GM12878 (cell line): Measurements from ENCODE around the gene TNNT2. TPM values are rescaled to one million over a fixed set of nuclear protein-coding genes. Genes with fewer than 3 reads are reported as not detected.

Experiments
- ATAC-seq: fragments of 200-7000 bp; cut with Tn5 transposase; 3 replicates; pipeline ENCODE4 v1.9.1; 2020; ENCODE audit warnings: mild to moderate bottlenecking, moderate library complexity
- BruUV-seq: library from RNA; stranded (reverse); fragments of 400-500 nt; replicated peaks from 2 replicates; lab custom pipeline; 2021; lab: Mats Ljungman, UMichigan
- CTCF ChIA-PET: fragments of 300-600 bp; sonication (Branson Sonifier 250); formaldehyde crosslinking; extraction: SDS; loops from one replicate; lab custom pipeline; 2021; ENCODE audit warnings: inconsistent platforms; lab: Yijun Ruan, JAX
- POLR2A ChIA-PET: fragments of 350-600 bp; formaldehyde crosslinking; extraction: SDS; loops from one replicate; lab custom pipeline; 2021; ENCODE audit warnings: inconsistent platforms; lab: Charles Lee
- RAD21 ChIA-PET: fragments of 300-600 bp; sonication (Branson Sonifier 250); formaldehyde crosslinking; loops from one replicate; lab custom pipeline; 2023; ENCODE audit warnings: antibody characterized with exemption; ENCODE audit not compliant: unreplicated experiment; lab: Charles Lee
- SMC1A ChIA-PET: fragments of 300-600 bp; sonication (Branson Sonifier 250); formaldehyde crosslinking; loops from one replicate; lab custom pipeline; 2023; ENCODE audit not compliant: unreplicated experiment, uncharacterized antibody; lab: Charles Lee
- DNase-seq: peaks from one replicate; pipeline ENCODE4 v3.0.0-alpha.2; 2011; ENCODE audit warnings: low read depth, low spot score
- FAIRE-seq: peaks from 3 replicates; lab custom pipeline; 2011; peaks lifted over from hg19 to GRCh38; lab: Jason Lieb, UNC
- H2AFZ ChIP-seq: 2 replicates; pipeline ENCODE4 v1.6.0; 2011; ENCODE audit warnings: low read depth, low read length, control low read depth; ENCODE audit not compliant: control insufficient read depth
- H3K27ac ChIP-seq: 2 replicates; pipeline ENCODE4 v1.5.1; 2011; ENCODE audit warnings: control low read depth; ENCODE audit not compliant: control insufficient read depth, insufficient read depth
- H3K27me3 ChIP-seq, 2 experiments: replicated peaks in 1 of 2; 2 replicates each; pipeline versions ENCODE4 v1.6.0 to v1.6.1; 2011; ENCODE audit warnings: low read length in 1 of 2; ENCODE audit not compliant: control insufficient read depth in 2 of 2, insufficient read depth in 2 of 2
- H3K36me3 ChIP-seq, 2 experiments: 2 replicates each; pipeline ENCODE4 v1.5.1; 2011; ENCODE audit warnings: low read length in 1 of 2; ENCODE audit not compliant: control insufficient read depth in 2 of 2, insufficient read depth in 2 of 2
- H3K4me1 ChIP-seq: 2 replicates; pipeline ENCODE4 v1.6.1; 2011; ENCODE audit warnings: mild to moderate bottlenecking, low read length, moderate library complexity, mixed read lengths; ENCODE audit not compliant: control insufficient read depth, insufficient read depth
- H3K4me2 ChIP-seq: 2 replicates; pipeline ENCODE4 v1.6.0; 2011; ENCODE audit warnings: control low read depth; ENCODE audit not compliant: control insufficient read depth, insufficient read depth
- H3K4me3 ChIP-seq: fragments of 200-600 bp; sonication (generic); 2 replicates; pipeline ENCODE4 v1.5.1; 2016
- H3K79me2 ChIP-seq: 2 replicates; pipeline ENCODE4 v1.6.0; 2011; ENCODE audit warnings: low read length; ENCODE audit not compliant: control insufficient read depth, insufficient read depth
- H3K9ac ChIP-seq: 2 replicates; pipeline ENCODE4 v1.8.0; 2011; ENCODE audit warnings: low read length, control low read depth, mixed read lengths; ENCODE audit not compliant: control insufficient read depth, insufficient read depth
- H3K9me3 ChIP-seq: replicated peaks from 3 replicates; pipeline ENCODE4 v1.5.1; 2011; ENCODE audit warnings: mild to moderate bottlenecking, low read length; ENCODE audit not compliant: control insufficient read depth, insufficient read depth
- H4K20me1 ChIP-seq: 2 replicates; pipeline ENCODE4 v1.6.0; 2011; ENCODE audit not compliant: control insufficient read depth, insufficient read depth
- CBFB ChIP-seq: IDR thresholded peaks from 2 replicates; pipeline ENCODE4 v1.6.1; 2016; ENCODE audit warnings: antibody characterized with exemption, low read depth
- CTCF ChIP-seq, 3 experiments: IDR thresholded peaks in 2 of 3; conservative IDR thresholded peaks in 1 of 3; 2 replicates each; pipeline ENCODE4 v1.5.1; 2011; ENCODE audit warnings: low read depth in 3 of 3, low read length in 3 of 3, mild to moderate bottlenecking in 3 of 3, control low read depth in 2 of 3, moderate library complexity in 2 of 3, inconsistent platforms in 1 of 3, mixed read lengths in 1 of 3; ENCODE audit not compliant: control insufficient read depth in 2 of 3, insufficient read depth in 1 of 3; ENCODE audit errors: extremely low read depth in 1 of 3
- MLLT1 ChIP-seq: fragments of 450-650 bp; IDR thresholded peaks from 2 replicates; pipeline ENCODE4 v1.6.1; 2016; ENCODE audit warnings: mild to moderate bottlenecking
- RUNX3 ChIP-seq: IDR thresholded peaks from 2 replicates; pipeline ENCODE4 v1.6.1; 2012; ENCODE audit warnings: low read length, inconsistent platforms
- SMC3 ChIP-seq: IDR thresholded peaks from 2 replicates; pipeline ENCODE4 v1.6.1; 2011; ENCODE audit warnings: low read length, improper control_type of control experiment, borderline replicate concordance
- TCF12 ChIP-seq: IDR thresholded peaks from 2 replicates; pipeline ENCODE4 v1.6.1; 2011; ENCODE audit warnings: low read depth, mild to moderate bottlenecking, low read length
- WGBS: methylation state at CpG from one replicate; pipeline ENCODE4 v1.1.6; 2016; ENCODE audit warnings: low lambda C conversion rate; ENCODE audit not compliant: insufficient replicate concordance, insufficient coverage; ENCODE audit errors: missing lambda C conversion rate; 5-methylcytosine and 5-hydroxymethylcytosine counted together
- in situ Hi-C: fragments of 300-500 bp; cut with MboI; formaldehyde crosslinking; loops from 9 replicates; pipeline ENCODE4 v1.14.3; 2018; ENCODE audit warnings: mixed read lengths
- intact Hi-C: fragments of 100-400 bp; cut with micrococcal nuclease; formaldehyde crosslinking; loops from one replicate; pipeline ENCODE4 v1.14.2; 2022; ENCODE audit not compliant: unreplicated experiment
- polyA plus RNA-seq, 11 experiments: library from polyadenylated mRNA; depleted of rRNA in 4 of 11; unstranded in 6 of 11; stranded (reverse) in 5 of 11; fragments of >200 nt; fragmentation: Nextera tagmentation in 4 of 11; fragmentation: Illumina TruSeq in 1 of 11; extraction: Ambion mirVana in 4 of 11; extraction: Trizol in 1 of 11; gene quantifications; 1 replicate in 1 of 11; 2 replicates in 10 of 11; pipeline versions ENCODE4 v1.2.1 to v1.2.3, GENCODE V29; 2011 to 2016; ENCODE audit warnings: inconsistent platforms in 2 of 11, missing spikeins in 2 of 11, low read depth in 1 of 11
- total RNA-seq, 4 experiments: library from RNA; depleted of rRNA in 3 of 4; stranded (reverse); fragments of >200 nt in 3 of 4; fragmentation: Illumina TruSeq in 1 of 4; extraction: Trizol in 1 of 4; gene quantifications; 2 replicates each; pipeline versions ENCODE4 v1.2.1 to v1.2.3, GENCODE V29; 2013 to 2021

TNNT2 gene
- total and polyA plus RNA-seq, 10 of the 15 experiments (the other 5 are each of a cell fraction or from before 2014, with no cell fraction given), result 2.2 TPM; not detected in 9

- intact Hi-C loops (loop anchor here (5.0 kb wide), 1 partner anchor 97 kb away; no protein-coding TSS in a partner anchor), in situ Hi-C loops (no loop called here)
- FAIRE-seq, result no peak
- H3K79me2 ChIP-seq, result no peaks in the 10 kb centered on the region
- no peak overlapping the region for H3K27ac ChIP-seq
- DNase-seq, result no peak
- POLR2A ChIA-PET, result no interaction called here
- H3K9ac ChIP-seq, result no peak overlapping the region
- H4K20me1 ChIP-seq, result no peaks in the 10 kb centered on the region
- no peak overlapping the region for H3K4me3 ChIP-seq
- 14% methylated on average over 4 of the region's 4 CpGs for WGBS
- SMC1A ChIA-PET, result interaction anchor here (0.9 to 2.6 kb wide), 6 partner anchors 11 to 163 kb away, joined by 4 to 11 read pairs (median 6); no protein-coding TSS in a partner anchor
- no peaks in the 10 kb centered on the region for H3K36me3 ChIP-seq
- H3K4me1 ChIP-seq, result no peaks in the 10 kb centered on the region
- no TSS peak for BruUV-seq
- H3K4me2 ChIP-seq, result no peak overlapping the region
- CTCF ChIA-PET, result interaction anchor here (0.6 to 4.8 kb wide), 26 partner anchors 8 to 377 kb away, joined by 3 to 46 read pairs (median 4); no protein-coding TSS in a partner anchor
- RAD21 ChIA-PET, result interaction anchor here (0.9 to 4.4 kb wide), 7 partner anchors 9 to 164 kb away, joined by 3 to 19 read pairs (median 5); no protein-coding TSS in a partner anchor
- no peak for ATAC-seq
- no peak for TF ChIP-seq MLLT1
- H3K9me3 ChIP-seq, result no peaks in the 10 kb centered on the region
- peaks cover 0 to 3% of the 10 kb centered on the region in 2 experiments; a peak in 2 of 4 replicates for H3K27me3 ChIP-seq
- no peak overlapping the region for H2AFZ ChIP-seq
These were observed 28.4 kb downstream of the TNNT2 start for GRCh38 chr1:201349092-201349491.

- H3K9me3 ChIP-seq, result no peaks in the 10 kb centered on the region
- ATAC-seq (peak; percentile 89), FAIRE-seq (no peak), DNase-seq (no peak)
- no peak overlapping the region for H3K4me2 ChIP-seq
- no peaks in the 10 kb centered on the region for H3K79me2 ChIP-seq
- no peaks in the 10 kb centered on the region for H3K36me3 ChIP-seq
- POLR2A ChIA-PET, result no interaction called here
- H3K4me1 ChIP-seq, result no peaks in the 10 kb centered on the region
- H3K27ac ChIP-seq, result no peak overlapping the region
- no peak overlapping the region for H3K4me3 ChIP-seq
- SMC1A ChIA-PET, result interaction anchor here (1.4 to 2.6 kb wide), 5 partner anchors 12 to 164 kb away, joined by 3 to 11 read pairs (median 6); no protein-coding TSS in a partner anchor
- no peak overlapping the region for H3K9ac ChIP-seq
- peaks cover 0 to 3% of the 10 kb centered on the region in 2 experiments; a peak in 2 of 4 replicates for H3K27me3 ChIP-seq
- no peak overlapping the region for H2AFZ ChIP-seq
- in situ Hi-C loops, result no loop called here
- intact Hi-C loops, result loop anchor here (1.0 to 5.0 kb wide), 2 partner anchors 60 to 96 kb away; no protein-coding TSS in a partner anchor
- no TSS peak for BruUV-seq
- CTCF ChIA-PET, result interaction anchor here (0.7 to 4.8 kb wide), 17 partner anchors 11 to 376 kb away, joined by 3 to 46 read pairs (median 7); no protein-coding TSS in a partner anchor
- H4K20me1 ChIP-seq, result no peaks in the 10 kb centered on the region
- RAD21 ChIA-PET, result interaction anchor here (1.0 to 4.4 kb wide), 5 partner anchors 10 to 164 kb away, joined by 3 to 19 read pairs (median 8); no protein-coding TSS in a partner anchor
- 1% methylated on average over 6 of the region's 6 CpGs for WGBS
- TF ChIP-seq CTCF (IDR thresholded peaks at IDR 0.05 in 2 of 3, conservative IDR thresholded peaks at IDR 0.05 in 1 of 3; ENCODE audit: control insufficient read depth in 2 of 3, extremely low read depth in 1 of 3, insufficient read depth in 1 of 3, low read depth in 3 of 3, low read length in 3 of 3) (peak; percentile 72 to 78 (median 74)), CBFB (no peak), RUNX3 (peak; percentile 45; the same call in 1 of the 2 replicates), TCF12 (no peak), SMC3 (peak; percentile 55)
These were observed 29.3 kb downstream of the TNNT2 start for GRCh38 chr1:201348211-201348566.
